Cortex of kidney (tissue), 1 donor: ENCODE measurements around the gene GNAQ.

Experiments
- DNase-seq: peaks from one replicate; lab custom pipeline; 2025; lab: John Stamatoyannopoulos, UW

Gene GNAQ

GRCh38 chr9:77974434-77974833 lies 57.2 kb downstream of the GNAQ start:
- no peak for DNase-seq

DNA sequence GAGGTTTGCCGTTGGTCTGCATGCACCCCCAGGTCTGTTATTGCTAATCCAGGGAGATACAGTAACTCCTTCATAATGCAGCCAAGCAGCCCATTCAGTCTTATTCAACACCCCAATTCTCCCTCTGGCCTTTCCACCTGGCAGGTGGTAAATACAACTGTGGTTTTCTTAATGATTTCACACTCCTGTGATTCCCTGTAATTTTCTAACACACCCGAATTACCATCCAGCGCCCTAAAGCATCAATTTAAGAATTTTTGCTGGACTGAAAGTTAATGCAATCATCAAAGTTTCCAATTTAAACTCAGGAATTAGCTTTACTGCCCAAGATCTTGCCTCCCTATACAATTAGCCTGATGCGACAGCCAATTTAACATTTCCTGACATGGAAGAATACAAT lies 62.5 kb downstream of the GNAQ start:
- no peak for DNase-seq

DNA sequence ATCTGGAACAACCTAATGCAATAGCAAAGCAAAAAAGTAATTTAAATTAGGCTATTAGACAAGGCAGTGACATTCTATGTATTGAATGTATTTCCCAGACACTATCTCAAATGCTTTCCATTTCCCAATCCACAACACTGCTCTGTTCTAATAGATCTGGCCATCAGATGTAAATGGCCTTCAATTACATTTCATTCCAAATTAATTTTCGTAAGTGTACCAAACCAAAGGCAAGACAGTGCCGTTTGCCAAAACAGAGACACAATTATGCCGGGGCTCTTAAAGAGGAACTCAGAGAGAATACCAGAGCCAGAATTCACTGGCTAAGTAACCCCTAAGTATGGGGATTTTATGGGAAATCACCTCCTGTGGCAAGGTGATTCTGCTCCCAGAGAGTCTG lies 63.1 kb downstream of the GNAQ start:
- DNase-seq = no peak

- no peak for DNase-seq
Measured at GRCh38 chr9:77966718-77967117, 64.9 kb downstream of the GNAQ start.

GRCh38 chr9:77965445-77966123 lies 66.0 kb downstream of the GNAQ start:
- DNase-seq = no peak

DNA sequence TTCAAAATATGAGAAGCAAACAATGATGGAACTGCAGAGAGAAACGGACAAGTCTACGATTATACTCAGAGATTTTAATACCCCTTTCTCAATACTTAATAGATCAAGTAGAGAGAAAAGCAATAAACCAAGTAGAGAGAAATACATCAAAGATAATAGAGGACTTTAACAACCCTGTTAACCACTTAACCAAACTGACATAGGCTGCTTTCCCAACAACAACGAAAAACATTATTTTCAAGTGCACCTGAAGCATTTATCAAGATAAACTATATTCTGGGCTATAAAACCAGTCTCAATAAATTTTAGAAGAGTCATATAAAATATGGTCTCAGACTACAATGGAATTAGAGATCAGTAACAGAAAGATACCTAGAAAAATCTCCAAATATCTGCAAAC lies 67.4 kb downstream of the GNAQ start:
- DNase-seq = no peak

- no peak for DNase-seq
Measured at GRCh38 chr9:77961541-77961940, 70.1 kb downstream of the GNAQ start.

DNA sequence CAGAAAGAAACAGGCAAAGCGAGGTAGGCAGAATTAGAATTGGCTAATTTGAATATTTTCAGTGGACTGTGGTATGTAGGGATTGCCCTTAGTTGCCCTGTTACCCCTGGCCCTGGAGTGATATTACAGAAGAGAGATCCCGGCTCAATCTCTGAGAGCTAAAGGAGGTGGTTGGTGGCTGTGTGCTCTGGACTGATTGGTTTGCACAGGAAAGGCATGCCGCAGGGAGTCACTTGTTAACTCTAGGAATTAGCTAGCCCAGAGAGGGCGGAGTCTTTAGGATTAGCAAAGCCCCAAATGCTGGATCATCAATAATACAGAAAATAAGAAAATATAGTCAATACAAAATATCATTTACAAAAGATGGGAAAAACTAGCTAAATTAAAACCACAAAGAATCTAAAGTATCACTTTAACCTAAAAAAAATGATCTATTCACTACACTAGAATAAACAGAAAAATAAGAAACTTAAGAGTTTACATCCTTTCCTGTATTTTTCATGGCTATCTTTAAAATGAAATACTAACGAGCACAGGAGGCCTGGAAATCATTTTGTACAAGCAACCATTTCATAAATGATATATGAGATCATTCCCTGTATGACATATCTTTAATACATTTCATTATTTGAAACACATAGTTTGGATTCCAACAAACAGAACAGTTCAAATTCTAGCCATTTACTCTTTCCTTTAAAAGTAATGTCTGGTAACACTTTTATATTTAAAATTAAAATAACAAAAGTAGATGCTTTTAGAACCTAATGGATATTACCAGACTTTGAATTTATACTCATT lies 71.1 kb downstream of the GNAQ start:
- no peak for DNase-seq

GRCh38 chr9:77959803-77960202 lies 71.8 kb downstream of the GNAQ start:
- DNase-seq = no peak

DNA sequence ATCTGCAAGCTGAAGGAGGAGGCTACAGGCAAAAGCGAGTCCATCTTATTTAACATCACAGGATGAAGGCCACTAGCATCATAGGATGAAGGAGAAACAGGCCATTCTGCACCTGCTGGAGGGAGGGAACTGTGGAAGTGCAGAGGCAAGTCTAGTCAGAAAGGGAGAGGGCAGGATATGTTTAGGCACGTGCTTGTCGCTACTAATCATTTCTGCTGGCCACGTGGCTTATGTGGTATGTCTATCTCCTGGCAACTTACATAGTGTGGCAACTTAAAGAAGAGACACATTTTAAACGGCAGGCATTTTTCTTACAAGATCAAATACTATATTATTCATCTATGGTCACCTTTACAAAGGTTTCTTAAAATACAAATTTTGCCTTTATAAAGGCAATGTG lies 74.0 kb downstream of the GNAQ start:
- DNase-seq = no peak

- DNase-seq = no peak
Measured at GRCh38 chr9:77956555-77956954, 75.1 kb downstream of the GNAQ start.

DNA sequence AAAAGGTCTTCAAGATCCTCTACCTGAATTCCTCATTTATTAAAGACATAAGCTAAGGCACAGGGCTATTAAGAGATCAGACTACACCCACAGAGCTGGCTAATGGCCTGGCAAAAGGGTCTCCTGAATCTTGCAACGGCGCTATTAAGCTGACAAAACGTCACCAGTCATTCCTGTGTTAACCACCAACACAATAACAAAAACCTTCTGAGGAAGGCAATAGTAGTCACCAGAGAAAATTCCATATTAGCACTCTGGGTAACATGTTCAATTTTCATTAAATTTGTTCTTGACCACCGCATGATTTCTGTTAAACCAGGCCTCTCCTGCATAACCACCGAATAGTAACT lies 77.0 kb downstream of the GNAQ start:
- DNase-seq = no peak

DNA sequence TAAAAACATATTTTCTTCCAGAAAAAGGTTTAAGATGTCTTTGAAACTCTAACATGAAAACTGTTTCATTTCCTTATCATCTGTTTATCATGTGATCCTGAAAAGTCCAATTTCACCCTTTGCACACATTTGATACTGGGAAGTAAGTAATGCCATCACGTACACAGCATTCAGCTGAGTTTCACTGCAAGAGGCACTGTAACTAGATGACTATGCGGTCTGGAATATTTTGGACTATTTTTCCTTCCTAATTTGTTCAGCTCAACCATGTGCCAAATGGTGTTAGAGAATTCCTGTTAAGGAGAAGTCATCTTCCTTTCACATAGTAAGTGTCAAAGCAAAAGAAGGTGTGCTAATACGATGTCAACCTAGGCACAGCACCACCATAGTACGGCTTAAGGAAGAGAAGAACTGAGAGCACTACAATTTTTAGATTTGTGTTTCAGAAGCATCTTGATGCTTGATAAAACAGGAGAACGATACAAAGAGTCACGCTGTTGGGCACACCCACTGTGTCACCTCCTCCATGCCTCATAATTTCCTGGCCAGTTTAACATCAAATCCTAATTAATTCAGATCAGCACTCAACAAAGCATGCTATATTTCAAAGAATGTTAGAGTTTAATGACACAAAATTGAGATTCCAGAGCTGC lies 77.5 kb downstream of the GNAQ start:
- DNase-seq = no peak

GRCh38 chr9:77953590-77953989 lies 78.0 kb downstream of the GNAQ start:
- no peak for DNase-seq

DNA sequence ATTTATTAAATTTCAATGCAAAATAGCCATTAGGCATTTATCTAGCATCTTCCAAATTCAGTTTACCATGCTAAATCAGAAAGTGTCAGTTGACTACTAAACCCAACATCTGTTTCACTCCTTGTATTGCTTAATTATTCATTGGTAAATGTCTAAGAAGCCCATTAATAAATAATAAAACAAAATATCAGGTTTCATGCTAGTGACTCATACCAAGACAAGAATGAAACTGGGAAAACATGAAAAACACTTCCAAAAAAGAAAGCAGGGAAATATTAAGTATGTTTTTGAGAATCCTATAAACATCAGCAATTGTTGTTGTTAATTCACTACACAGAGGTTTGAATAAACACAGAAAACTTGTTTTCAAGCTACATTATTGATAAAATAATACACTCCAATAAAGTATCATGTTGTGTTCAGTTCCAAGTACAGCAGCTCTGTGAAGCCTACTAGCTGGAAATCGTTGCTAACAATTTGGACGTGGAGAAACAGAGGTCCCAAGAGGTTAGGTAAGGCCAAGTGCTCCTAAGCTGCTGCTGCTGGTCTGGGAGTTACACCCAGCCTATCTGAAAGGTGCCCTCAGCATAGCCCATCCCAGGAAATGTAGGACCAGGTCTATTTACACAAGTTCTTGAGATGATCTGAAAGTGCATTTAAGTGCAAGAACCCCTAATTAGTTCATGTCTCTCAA lies 78.8 kb downstream of the GNAQ start:
- DNase-seq = no peak

DNA sequence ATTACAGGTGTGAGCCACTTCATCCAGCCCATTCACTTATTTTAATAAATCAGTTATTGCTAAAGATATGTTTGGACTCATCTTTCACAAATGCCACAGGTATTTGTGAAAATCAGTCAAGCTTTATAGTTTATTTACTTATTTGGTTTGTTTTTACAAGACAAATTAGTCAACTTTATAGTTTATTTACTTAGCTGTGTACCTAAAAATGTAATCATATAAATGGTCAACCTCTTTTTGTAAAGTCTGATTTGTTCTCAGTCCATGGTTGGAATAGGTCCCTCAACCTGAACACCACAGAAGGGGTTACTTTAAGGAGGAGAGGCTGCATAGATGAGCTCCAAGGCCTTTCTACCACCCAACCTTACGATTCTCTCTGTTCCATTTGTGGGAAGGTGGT lies 80.2 kb downstream of the GNAQ start:
- DNase-seq = no peak

DNA sequence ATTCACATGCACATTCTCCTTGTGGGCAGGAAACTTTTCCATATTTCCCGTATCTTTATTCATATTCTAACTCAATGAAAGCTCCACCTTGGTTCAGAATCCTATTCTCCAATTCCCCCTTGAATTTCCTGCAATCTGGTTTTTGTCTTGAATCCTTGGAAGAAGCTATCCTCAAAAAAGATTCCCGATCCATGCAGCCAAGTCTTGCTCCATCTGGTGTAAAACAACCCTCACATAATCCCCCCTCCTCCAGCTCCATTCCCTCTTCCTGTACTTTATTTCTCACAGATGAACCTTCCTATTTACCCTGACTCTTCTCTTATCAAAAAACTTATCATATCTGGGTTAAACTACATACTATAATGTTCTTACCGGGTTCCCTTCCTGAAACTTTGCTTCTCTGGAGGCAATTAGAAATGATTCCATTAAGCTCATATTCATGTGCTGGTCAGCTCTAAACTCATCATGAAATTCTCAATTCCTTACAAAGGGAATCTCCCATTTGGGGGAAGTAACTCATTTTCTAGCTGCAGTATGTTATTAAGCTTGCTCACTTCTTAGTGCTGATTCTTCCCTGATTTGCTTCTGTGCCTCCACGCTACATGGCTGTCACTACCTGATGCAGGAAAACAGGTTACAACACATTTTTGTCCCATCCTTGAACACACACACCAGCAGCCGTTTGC lies 81.7 kb downstream of the GNAQ start:
- no peak for DNase-seq

GRCh38 chr9:77947651-77948050 lies 84.0 kb downstream of the GNAQ start:
- DNase-seq = no peak

GRCh38 chr9:77946969-77947620 lies 84.5 kb downstream of the GNAQ start:
- DNase-seq = no peak

DNA sequence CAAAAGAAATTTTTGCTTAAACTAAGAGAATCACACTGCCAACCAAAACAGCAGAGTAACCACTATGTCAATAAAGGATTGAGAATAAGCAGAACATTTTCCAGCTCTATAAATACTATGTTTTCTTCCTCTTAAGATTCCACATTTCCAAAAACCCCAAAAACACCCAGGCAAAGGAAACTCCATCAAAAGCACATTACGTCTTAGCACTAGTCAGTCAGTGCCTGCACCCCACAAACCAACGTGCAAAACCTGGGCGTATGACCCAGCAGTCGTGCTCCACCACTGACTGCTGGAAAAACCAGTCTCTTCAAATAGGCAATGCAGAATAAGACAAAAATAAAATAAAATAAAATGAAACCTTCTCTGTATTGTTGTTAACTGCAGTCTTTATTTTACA lies 85.3 kb downstream of the GNAQ start:
- no peak for DNase-seq

GRCh38 chr9:77945798-77946197 lies 85.8 kb downstream of the GNAQ start:
- DNase-seq = no peak
